GM23248 (cell line): ENCODE measurements around the gene NDUFS1.

Experiments
- EZH2 ChIP-seq: fragments of 200-600 bp; sonication (generic); IDR thresholded peaks from 2 replicates; pipeline ENCODE4 v1.6.1; 2018; ENCODE audit warnings: antibody characterized with exemption, mild to moderate bottlenecking; ENCODE audit not compliant: insufficient read depth, poor library complexity, severe bottlenecking
- EZH2phosphoT487 ChIP-seq: fragments of 200-600 bp; sonication (generic); IDR thresholded peaks from 2 replicates; pipeline ENCODE4 v1.6.1; 2018; ENCODE audit warnings: antibody characterized with exemption, moderate library complexity, mild to moderate bottlenecking, low read depth; ENCODE audit not compliant: insufficient read depth

DNA sequence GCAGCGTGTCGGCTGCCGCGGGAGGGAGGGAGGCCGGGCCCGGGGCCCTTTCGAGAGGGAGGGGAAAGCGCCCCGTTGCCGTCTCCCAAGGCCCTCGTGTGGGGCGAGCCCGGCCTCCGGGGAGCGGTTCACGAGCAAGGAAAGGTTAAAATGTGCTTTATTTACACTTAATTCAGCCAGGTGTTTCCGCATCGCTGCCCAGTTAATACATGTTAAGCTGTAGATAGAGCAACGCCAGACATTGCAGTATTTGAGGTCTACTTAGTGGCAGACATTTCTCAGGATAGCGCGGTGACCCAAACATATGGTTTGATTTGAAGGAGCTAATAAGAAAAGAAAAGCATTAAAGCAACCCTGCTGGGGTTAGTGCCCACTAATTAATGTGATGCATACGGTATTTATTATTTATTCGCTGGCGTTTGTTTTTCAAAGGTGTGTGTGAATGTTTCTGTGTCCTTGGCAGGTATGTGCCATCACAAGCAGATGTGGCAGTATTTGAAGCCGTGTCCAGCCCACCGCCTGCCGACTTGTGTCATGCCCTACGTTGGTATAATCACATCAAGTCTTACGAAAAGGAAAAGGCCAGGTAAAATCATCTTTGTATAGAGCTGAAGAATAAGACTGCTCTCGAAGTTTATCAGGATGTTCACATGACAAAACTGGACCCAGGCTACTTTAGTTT, 1.0 kb upstream of the NDUFS1 start:
- no peak for TF ChIP-seq EZH2
- no peak for TF ChIP-seq EZH2phosphoT487
